GM12874 (cell line): ENCODE data around the gene WIPI1.

Experiments
- CTCF ChIP-seq: IDR thresholded peaks from 2 replicates; pipeline ENCODE4 v1.5.1; 2011; ENCODE audit warnings: low read depth, mild to moderate bottlenecking, control low read depth, low read length, moderate library complexity; ENCODE audit not compliant: insufficient read depth

WIPI1 gene

GRCh38 chr17:68435361-68435760, 21.9 kb downstream of the WIPI1 start:
- no peak for TF ChIP-seq CTCF

- TF ChIP-seq CTCF, result no peak
Observed at GRCh38 chr17:68433911-68434508, 23.3 kb downstream of the WIPI1 start.

GRCh38 chr17:68433211-68433610, 24.1 kb downstream of the WIPI1 start:
- no peak for TF ChIP-seq CTCF

- no peak for TF ChIP-seq CTCF
Observed at GRCh38 chr17:68432086-68432864, 25.0 kb downstream of the WIPI1 start.

- TF ChIP-seq CTCF, result 0 out of 2 replicates have a peak, but pooled peaks have one; percentile 16
Observed at GRCh38 chr17:68431661-68432071, 25.6 kb downstream of the WIPI1 start.

- no peak for TF ChIP-seq CTCF
Observed at GRCh38 chr17:68431045-68431608, 26.2 kb downstream of the WIPI1 start.

- TF ChIP-seq CTCF, result no peak
Observed at GRCh38 chr17:68429881-68430280, 27.4 kb downstream of the WIPI1 start.
